Endothelial cell of umbilical vein (primary cell): ENCODE measurements around the gene PGA5. TPM values are rescaled to one million over a fixed set of nuclear protein-coding genes. Genes with fewer than 3 reads are reported as not detected.

Experiments
- BruUV-seq: library from RNA; stranded (reverse); fragments of 400-500 nt; replicated peaks from 2 replicates; lab custom pipeline; 2021; lab: Mats Ljungman, UMichigan
- CTCF ChIA-PET: fragments of 300-600, 350-600 bp; sonication (Branson Sonifier 250); formaldehyde crosslinking; loops from one replicate; lab custom pipeline; 2021; ENCODE audit warnings: antibody characterized with exemption, inconsistent platforms; lab: Charles Lee
- POLR2A ChIA-PET: fragments of 300-600, 350-600 bp; sonication (Branson Sonifier 250); formaldehyde crosslinking; loops from one replicate; lab custom pipeline; 2021; ENCODE audit warnings: antibody characterized with exemption, inconsistent platforms; lab: Charles Lee
- DNase-seq: peaks from one replicate; pipeline ENCODE4 v3.0.0-alpha.2; 2011; ENCODE audit warnings: low read depth, low spot score
- FAIRE-seq: peaks from 2 replicates; lab custom pipeline; 2011; peaks lifted over from hg19 to GRCh38; lab: Jason Lieb, UNC
- H2AFZ ChIP-seq: 2 replicates; pipeline ENCODE4 v1.6.0; 2012; ENCODE audit warnings: low read depth, low read length, control low read depth, inconsistent platforms
- H3K27ac ChIP-seq: 2 replicates; pipeline ENCODE4 v1.5.1; 2011; ENCODE audit warnings: low read depth, mild to moderate bottlenecking, control low read depth, low read length, moderate library complexity; ENCODE audit not compliant: insufficient read depth
- H3K27me3 ChIP-seq, 2 experiments: 2 replicates each; pipeline versions ENCODE4 v1.6.0 to v1.6.1; 2011; ENCODE audit warnings: low read length in 2 of 2, mixed read lengths in 1 of 2; ENCODE audit not compliant: control insufficient read depth in 2 of 2, insufficient read depth in 2 of 2
- H3K36me3 ChIP-seq, 2 experiments: 2 replicates in 1 of 2; 3 replicates in 1 of 2; pipeline ENCODE4 v1.5.1; 2011; ENCODE audit warnings: low read length in 2 of 2, mild to moderate bottlenecking in 1 of 2, moderate library complexity in 1 of 2; ENCODE audit not compliant: control insufficient read depth in 2 of 2, insufficient read depth in 2 of 2; ENCODE audit errors: extremely low read depth in 1 of 2
- H3K4me1 ChIP-seq: 3 replicates; pipeline ENCODE4 v1.5.1; 2011; ENCODE audit warnings: mild to moderate bottlenecking, low read length; ENCODE audit not compliant: control insufficient read depth, insufficient read depth; ENCODE audit errors: extremely low read depth
- H3K4me2 ChIP-seq: 2 replicates; pipeline ENCODE4 v1.6.1; 2011; ENCODE audit warnings: low read length, control low read depth, mixed read lengths; ENCODE audit not compliant: insufficient read depth
- H3K4me3 ChIP-seq, 3 experiments: fragments of 200-600 bp in 1 of 3; sonication (generic), shearing (Covaris generic) in 1 of 3; replicated peaks in 1 of 3; 2 replicates each; pipeline ENCODE4 v1.5.1; 2011 to 2016; ENCODE audit warnings: control low read depth in 3 of 3, low read length in 3 of 3, mild to moderate bottlenecking in 2 of 3, inconsistent platforms in 1 of 3, low read depth in 1 of 3, moderate library complexity in 1 of 3; ENCODE audit not compliant: insufficient read depth in 1 of 3
- H3K79me2 ChIP-seq: 2 replicates; pipeline ENCODE4 v1.6.0; 2012; ENCODE audit warnings: low read length, inconsistent platforms; ENCODE audit not compliant: control insufficient read depth, insufficient read depth
- H3K9ac ChIP-seq: replicated peaks from 2 replicates; pipeline ENCODE3; 2011; ENCODE audit warnings: low read length, control low read depth; ENCODE audit not compliant: insufficient read depth; ENCODE audit errors: extremely low read depth
- H3K9me1 ChIP-seq: replicated peaks from 3 replicates; pipeline ENCODE4 v1.6.0; 2011; ENCODE audit warnings: mild to moderate bottlenecking, low read length; ENCODE audit not compliant: control insufficient read depth, insufficient read depth; ENCODE audit errors: extremely low read depth
- H3K9me3 ChIP-seq: replicated peaks from 2 replicates; pipeline ENCODE4 v1.5.1; 2012; ENCODE audit warnings: low read length, inconsistent platforms; ENCODE audit not compliant: control insufficient read depth, insufficient read depth
- H4K20me1 ChIP-seq: replicated peaks from 2 replicates; pipeline ENCODE3; 2011; ENCODE audit warnings: mild to moderate bottlenecking, low read length; ENCODE audit not compliant: control insufficient read depth, insufficient read depth; ENCODE audit errors: extremely low read depth
- EZH2 ChIP-seq: IDR thresholded peaks from 2 replicates; pipeline ENCODE4 v1.6.1; 2012; ENCODE audit warnings: borderline replicate concordance, low read depth, mild to moderate bottlenecking, moderate library complexity, low read length, inconsistent platforms; ENCODE audit not compliant: severe bottlenecking
- FOS ChIP-seq: IDR thresholded peaks from 2 replicates; pipeline ENCODE4 v1.6.1; 2011; ENCODE audit warnings: mild to moderate bottlenecking, low read length, moderate library complexity, borderline replicate concordance; ENCODE audit not compliant: insufficient read depth
- GATA2 ChIP-seq: IDR thresholded peaks from 2 replicates; pipeline ENCODE4 v1.7.0; 2011; ENCODE audit warnings: low read depth, mild to moderate bottlenecking, moderate library complexity, mixed read lengths, low read length; ENCODE audit not compliant: insufficient read length, insufficient read depth
- JUN ChIP-seq: IDR thresholded peaks from 2 replicates; pipeline ENCODE4 v1.6.1; 2011; ENCODE audit warnings: borderline replicate concordance, low read depth; ENCODE audit not compliant: insufficient read length, insufficient read depth
- MYC ChIP-seq: IDR thresholded peaks from one replicate; pipeline ENCODE4 v1.6.1; 2011; ENCODE audit warnings: mild to moderate bottlenecking, low read depth, low read length
- POLR2A ChIP-seq: IDR thresholded peaks from 2 replicates; pipeline ENCODE4 v1.6.1; 2012; ENCODE audit warnings: low read depth, mild to moderate bottlenecking, control low read depth, low read length
- POLR2AphosphoS5 ChIP-seq: IDR thresholded peaks from 2 replicates; pipeline ENCODE4 v1.6.1; 2012; ENCODE audit warnings: low read depth, mild to moderate bottlenecking, control low read depth, low read length, moderate library complexity; ENCODE audit not compliant: insufficient read depth
- dilution Hi-C: fragments of 300-500 bp; cut with MboI; formaldehyde crosslinking; loops from one replicate; pipeline ENCODE4 v1.15.0; 2019; ENCODE audit warnings: low sequenced_read_pairs; ENCODE audit not compliant: extremely low pct_ligation_motif_present
- intact Hi-C: fragments of 100-400 bp; cut with micrococcal nuclease; formaldehyde crosslinking; loops from one replicate; pipeline ENCODE4 v1.10.0; 2022
- polyA plus RNA-seq, 4 experiments: library from polyadenylated mRNA; depleted of rRNA in 3 of 4; stranded (reverse) in 3 of 4; unstranded in 1 of 4; fragments of >200 nt; gene quantifications; 2 replicates each; pipeline versions ENCODE4 v1.2.1 to v1.2.3, GENCODE V29; 2011 to 2012; ENCODE audit warnings: missing spikeins in 1 of 4
- total RNA-seq: library from RNA; stranded (reverse); gene quantifications from 2 replicates; pipeline ENCODE4 v1.2.3, GENCODE V29; 2021
- TF ChIP-seq, protein P1 (sequence below): IDR thresholded peaks from 2 replicates; pipeline ENCODE4 v1.6.1; 2011; ENCODE audit not compliant: insufficient read depth, insufficient read length
- TF ChIP-seq, protein P2 (sequence below), 2 donors: IDR thresholded peaks; 1 replicate in 1 of 2; 2 replicates in 1 of 2; pipeline ENCODE4 v1.5.1; 2011; ENCODE audit warnings: low read length in 2 of 2, mild to moderate bottlenecking in 2 of 2, moderate library complexity in 2 of 2, control low read depth in 1 of 2, inconsistent platforms in 1 of 2, low read depth in 1 of 2; ENCODE audit not compliant: insufficient read depth in 1 of 2; ENCODE audit errors: extremely low read depth in 1 of 2

Gene PGA5
- total and polyA plus RNA-seq, 2 donors (not counting 3 experiments of a cell fraction or from before 2014, with no cell fraction given), result not detected

DNA sequence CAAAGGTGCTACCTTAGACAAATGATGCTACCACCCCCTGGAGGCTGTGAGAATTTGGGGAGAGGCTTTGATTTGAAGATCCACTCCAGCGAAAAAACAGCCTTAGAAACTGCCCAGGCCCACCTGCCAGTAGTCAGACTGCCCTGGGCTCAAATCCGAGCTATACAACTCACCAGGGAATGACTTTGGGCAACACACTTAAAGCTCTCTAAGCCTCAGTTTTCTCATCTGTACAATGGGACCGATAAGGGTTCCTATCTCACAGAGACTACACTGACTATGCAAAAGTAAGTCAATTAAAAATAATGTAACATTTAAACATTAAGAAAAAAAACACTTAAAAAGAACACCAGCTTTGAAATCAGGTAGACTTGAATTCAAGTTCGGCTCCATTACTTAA is 34.2 kb downstream of the PGA5 start:
- no peaks in the 10 kb centered on the region for H3K9me1 ChIP-seq
- peaks cover 0 to 1% of the 10 kb centered on the region in 2 experiments for H3K27me3 ChIP-seq
- ChIA-PET POLR2A (no interaction called here), CTCF (interaction anchor here (2.7 kb wide), 1 partner anchor 21 kb away, joined by 8 read pairs; no protein-coding TSS in a partner anchor)
- H3K4me1 ChIP-seq, result no peaks in the 10 kb centered on the region
- no peaks in the 10 kb centered on the region for H4K20me1 ChIP-seq
- dilution Hi-C loops, result no loop called here
- H2AFZ ChIP-seq, result no peak overlapping the region
- no peak overlapping the region for H3K4me3 ChIP-seq
- no peak overlapping the region for H3K4me2 ChIP-seq
- H3K9me3 ChIP-seq, result no peaks in the 10 kb centered on the region
- no peaks in the 10 kb centered on the region for H3K79me2 ChIP-seq
- no peak for TF ChIP-seq POLR2A
- TF ChIP-seq FOS, result no peak
- TF ChIP-seq JUN, result no peak
- no peak for TF ChIP-seq GATA2
- TF ChIP-seq, protein P1, sequence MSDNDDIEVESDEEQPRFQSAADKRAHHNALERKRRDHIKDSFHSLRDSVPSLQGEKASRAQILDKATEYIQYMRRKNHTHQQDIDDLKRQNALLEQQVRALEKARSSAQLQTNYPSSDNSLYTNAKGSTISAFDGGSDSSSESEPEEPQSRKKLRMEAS, result no peak
- TF ChIP-seq, protein P2, sequence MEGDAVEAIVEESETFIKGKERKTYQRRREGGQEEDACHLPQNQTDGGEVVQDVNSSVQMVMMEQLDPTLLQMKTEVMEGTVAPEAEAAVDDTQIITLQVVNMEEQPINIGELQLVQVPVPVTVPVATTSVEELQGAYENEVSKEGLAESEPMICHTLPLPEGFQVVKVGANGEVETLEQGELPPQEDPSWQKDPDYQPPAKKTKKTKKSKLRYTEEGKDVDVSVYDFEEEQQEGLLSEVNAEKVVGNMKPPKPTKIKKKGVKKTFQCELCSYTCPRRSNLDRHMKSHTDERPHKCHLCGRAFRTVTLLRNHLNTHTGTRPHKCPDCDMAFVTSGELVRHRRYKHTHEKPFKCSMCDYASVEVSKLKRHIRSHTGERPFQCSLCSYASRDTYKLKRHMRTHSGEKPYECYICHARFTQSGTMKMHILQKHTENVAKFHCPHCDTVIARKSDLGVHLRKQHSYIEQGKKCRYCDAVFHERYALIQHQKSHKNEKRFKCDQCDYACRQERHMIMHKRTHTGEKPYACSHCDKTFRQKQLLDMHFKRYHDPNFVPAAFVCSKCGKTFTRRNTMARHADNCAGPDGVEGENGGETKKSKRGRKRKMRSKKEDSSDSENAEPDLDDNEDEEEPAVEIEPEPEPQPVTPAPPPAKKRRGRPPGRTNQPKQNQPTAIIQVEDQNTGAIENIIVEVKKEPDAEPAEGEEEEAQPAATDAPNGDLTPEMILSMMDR (IDR thresholded peaks at IDR 0.05; ENCODE audit: extremely low read depth in 1 of 2, insufficient read depth in 1 of 2, low read depth in 1 of 2, low read length in 2 of 2), result no peak
- TF ChIP-seq MYC, result no peak
- TF ChIP-seq POLR2AphosphoS5, result no peak
- TF ChIP-seq EZH2, result no peak
- intact Hi-C loops, result no loop called here
- H3K27ac ChIP-seq, result no peak overlapping the region
- H3K9ac ChIP-seq, result no peak overlapping the region
- FAIRE-seq (no peak), DNase-seq (no peak)
- no TSS peak for BruUV-seq
- H3K36me3 ChIP-seq, result no peaks in the 10 kb centered on the region
